ENCODE data around the gene E2F7.

DNA sequence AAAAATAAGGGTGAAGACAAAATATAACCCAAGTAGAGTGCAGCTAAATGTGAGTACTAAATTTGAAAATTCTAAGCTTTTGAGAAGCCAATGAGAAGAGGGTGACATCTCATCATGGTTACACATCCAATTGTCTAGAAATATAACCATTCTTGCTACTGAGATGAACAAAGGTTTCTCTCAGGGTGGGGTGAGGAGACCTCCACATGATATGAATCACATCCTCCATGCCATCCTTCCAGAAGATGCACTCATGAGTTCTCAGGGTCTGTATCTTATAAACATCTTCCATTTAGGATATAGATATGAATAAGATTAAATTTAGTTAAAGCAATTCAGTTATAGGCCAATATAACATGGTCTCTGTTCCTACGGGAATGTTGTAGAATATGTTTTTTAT lies 38.9 kb upstream of the E2F7 start:
- TF ChIP-seq CTCF (IDR thresholded peaks at IDR 0.05; ENCODE audit: low read depth, low read length) (no peak), EZH2phosphoT487 (IDR thresholded peaks at IDR 0.05; ENCODE audit: low read depth) (no peak)

Data from OCI-LY3 (cell line).